HG03442 (cell line): Measurements from ENCODE around the gene SULT1A1.
"Not testable (repeated sequence)": the region's sequence is repeated elsewhere in the genome, so short reads cannot be mapped to it uniquely, and the experiment has no call there.

Experiments used
- ATAC-seq: cut with Tn5 transposase; IDR thresholded peaks from one replicate; pipeline ENCODE4 v1.9.1; 2021; ENCODE audit warnings: mild to moderate bottlenecking, moderate library complexity; ENCODE audit not compliant: unreplicated experiment

The SULT1A1 gene

GRCh38 chr16:28608867-28609596 lies 812 bp downstream of the SULT1A1 start:
- not testable (repeated sequence) for ATAC-seq

- not testable (repeated sequence) for ATAC-seq
Measured at GRCh38 chr16:28608496-28608808, 1.4 kb downstream of the SULT1A1 start.

- ATAC-seq, result not testable (repeated sequence)
Measured at GRCh38 chr16:28607681-28608495, 2.0 kb downstream of the SULT1A1 start.

- no peak for ATAC-seq
Measured at GRCh38 chr16:28607116-28607623, 2.7 kb downstream of the SULT1A1 start.

GRCh38 chr16:28606291-28607115 lies 3.3 kb downstream of the SULT1A1 start:
- no peak for ATAC-seq

- ATAC-seq, result no peak
Measured at GRCh38 chr16:28604186-28604565, 5.7 kb downstream of the SULT1A1 start.

GRCh38 chr16:28603381-28604185 lies 6.3 kb downstream of the SULT1A1 start:
- ATAC-seq, result no peak

- ATAC-seq, result no peak
Measured at GRCh38 chr16:28602529-28602928, 7.3 kb downstream of the SULT1A1 start.

GRCh38 chr16:28602062-28602461 lies 7.8 kb downstream of the SULT1A1 start:
- not testable (repeated sequence) for ATAC-seq

GRCh38 chr16:28601589-28601988 lies 8.3 kb downstream of the SULT1A1 start:
- not testable (repeated sequence) for ATAC-seq

- ATAC-seq, result not testable (repeated sequence)
Measured at GRCh38 chr16:28600965-28601364, 8.9 kb downstream of the SULT1A1 start.

- not testable (repeated sequence) for ATAC-seq
Measured at GRCh38 chr16:28599377-28600285, 10.2 kb downstream of the SULT1A1 start.

- ATAC-seq, result no peak
Measured at GRCh38 chr16:28597692-28598261, 12.1 kb downstream of the SULT1A1 start.

- ATAC-seq, result no peak
Measured at GRCh38 chr16:28596840-28597691, 12.8 kb downstream of the SULT1A1 start, which contains the start of gene SULT1A2. SULT1A2 (minus strand) TSS chr16:28597050; CDS start chr16:28595930, 1,120 bp downstream.

GRCh38 chr16:28596115-28596630 lies 13.7 kb downstream of the SULT1A1 start:
- no peak for ATAC-seq

GRCh38 chr16:28595451-28595850 lies 14.4 kb downstream of the SULT1A1 start:
- ATAC-seq, result not testable (repeated sequence)

GRCh38 chr16:28592979-28593553 lies 16.8 kb downstream of the SULT1A1 start:
- ATAC-seq, result no peak
